HepG2 (cell line): ENCODE data around the gene RBM44. TPM values are rescaled to one million over a fixed set of nuclear protein-coding genes. Genes with fewer than 3 reads are reported as not detected.

ENCODE experiments used
- ATAC-seq: fragments of 200-7000 bp; cut with Tn5 transposase; 3 replicates; pipeline ENCODE4 v1.9.1; 2020; ENCODE audit warnings: mild to moderate bottlenecking, moderate library complexity
- BruUV-seq: library from RNA; stranded (reverse); fragments of 400-500 nt; replicated peaks from 2 replicates; lab custom pipeline; 2021; lab: Mats Ljungman, UMichigan
- CTCF ChIA-PET: fragments of 300-600 bp; formaldehyde crosslinking; extraction: SDS; loops from one replicate; lab custom pipeline; 2021; ENCODE audit warnings: low total read pairs, inconsistent platforms, low intra/inter-chr PET ratio; lab: Yijun Ruan, JAX
- POLR2A ChIA-PET: fragments of 350-600 bp; sonication (Branson Sonifier 250); formaldehyde crosslinking; loops from one replicate; lab custom pipeline; 2020; ENCODE audit warnings: antibody characterized with exemption, inconsistent platforms; lab: Yijun Ruan, JAX
- DNase-seq: peaks from one replicate; pipeline ENCODE4 v3.0.0-alpha.2; 2015; ENCODE audit warnings: low spot score
- FAIRE-seq: peaks from 3 replicates; lab custom pipeline; 2011; peaks lifted over from hg19 to GRCh38; lab: Jason Lieb, UNC
- H2AFZ ChIP-seq: one replicate; pipeline ENCODE4 v1.6.1; 2011; ENCODE audit warnings: low read length, inconsistent platforms
- H3K27ac ChIP-seq: fragments of 300-600 bp; 3 replicates; pipeline ENCODE4 v1.8.0; 2011; ENCODE audit warnings: mixed run types, mild to moderate bottlenecking, mixed read lengths, low read length, inconsistent platforms; ENCODE audit not compliant: insufficient read depth; ENCODE audit errors: extremely low read length
- H3K27me3 ChIP-seq, 2 experiments: fragments of 200-600 bp in 1 of 2; 2 replicates in 1 of 2; 3 replicates in 1 of 2; pipeline versions ENCODE4 v1.6.0 to v1.8.0; 2011; ENCODE audit warnings: low read length in 2 of 2, mild to moderate bottlenecking in 2 of 2, moderate library complexity in 2 of 2, inconsistent platforms in 1 of 2; ENCODE audit not compliant: insufficient read depth in 2 of 2, control insufficient read depth in 1 of 2
- H3K36me3 ChIP-seq, 2 experiments: fragments of 200-600 bp in 1 of 2; replicated peaks in 1 of 2; 2 replicates in 1 of 2; 3 replicates in 1 of 2; pipeline versions ENCODE4 v1.5.1 to v1.8.0; 2011; ENCODE audit warnings: low read length in 2 of 2, inconsistent platforms in 1 of 2; ENCODE audit not compliant: insufficient read depth in 2 of 2, control insufficient read depth in 1 of 2
- H3K4me1 ChIP-seq: 2 replicates; pipeline ENCODE4 v1.5.1; 2012; ENCODE audit warnings: low read length, inconsistent platforms; ENCODE audit not compliant: insufficient read depth
- H3K4me2 ChIP-seq: 2 replicates; pipeline ENCODE4 v1.6.0; 2011; ENCODE audit warnings: low read depth, low read length, inconsistent platforms
- H3K4me3 ChIP-seq, 3 experiments: fragments of 200-600 bp in 1 of 3; sonication (generic), shearing (Covaris generic) in 1 of 3; replicated peaks in 1 of 3; 2 replicates each; pipeline ENCODE4 v1.5.1; 2011 to 2016; ENCODE audit warnings: low read length in 3 of 3, inconsistent platforms in 2 of 3, low read depth in 2 of 3, mild to moderate bottlenecking in 2 of 3, control low read depth in 1 of 3, mixed read lengths in 1 of 3; ENCODE audit not compliant: insufficient read depth in 1 of 3
- H3K79me2 ChIP-seq: one replicate; pipeline ENCODE4 v1.6.1; 2011; ENCODE audit warnings: low read length, inconsistent platforms; ENCODE audit not compliant: insufficient read depth
- H3K9ac ChIP-seq: 2 replicates; pipeline ENCODE4 v1.6.0; 2011; ENCODE audit warnings: mild to moderate bottlenecking, low read depth, low read length, inconsistent platforms; ENCODE audit not compliant: insufficient read depth
- H3K9me3 ChIP-seq: 2 replicates; pipeline ENCODE4 v1.5.1; 2012; ENCODE audit warnings: mild to moderate bottlenecking, low read length
- H4K20me1 ChIP-seq: 2 replicates; pipeline ENCODE4 v1.6.0; 2011; ENCODE audit warnings: inconsistent platforms, mild to moderate bottlenecking, low read length, moderate library complexity; ENCODE audit not compliant: insufficient read depth
- AGO2 ChIP-seq: fragments of 200-400 bp; formaldehyde crosslinking; optimal IDR thresholded peaks from 2 replicates; pipeline ENCODE3; 2017; ENCODE audit warnings: mild to moderate bottlenecking, low read depth, low read length, moderate library complexity
- CHD2 ChIP-seq: IDR thresholded peaks from 2 replicates; pipeline ENCODE4 v1.6.1; 2011; ENCODE audit warnings: low read depth, low read length, improper control_type of control experiment
- FOXK2 ChIP-seq: fragments of 450-650 bp; IDR thresholded peaks from 2 replicates; pipeline ENCODE4 v1.6.1; 2016
- KLF13 ChIP-seq: sonication (generic); formaldehyde crosslinking; IDR thresholded peaks from 2 replicates; pipeline ENCODE4 v1.4.0; 2020; ENCODE audit warnings: mild to moderate bottlenecking, missing genetic modification reagents
- MBNL3 ChIP-seq: fragments of 250-450 bp; sonication (Bioruptor Pico); conservative IDR thresholded peaks from 2 replicates; pipeline ENCODE4 v1.8.0; 2022; ENCODE audit warnings: mild to moderate bottlenecking, inconsistent platforms
- PAX8 ChIP-seq: sonication (generic); formaldehyde crosslinking; IDR thresholded peaks from 2 replicates; pipeline ENCODE4 v1.8.0; 2022; ENCODE audit warnings: mild to moderate bottlenecking, missing genetic modification reagents, borderline replicate concordance
- PHF20 ChIP-seq: sonication (generic); formaldehyde crosslinking; IDR thresholded peaks from 2 replicates; pipeline ENCODE4 v1.5.0; 2020; ENCODE audit warnings: mild to moderate bottlenecking, missing genetic modification reagents
- PHF5A ChIP-seq: IDR thresholded peaks from one replicate; pipeline ENCODE4 v1.6.1; 2018; ENCODE audit warnings: low read depth, missing genetic modification reagents; ENCODE audit not compliant: unreplicated experiment
- RXRA ChIP-seq: sonication (generic); formaldehyde crosslinking; IDR thresholded peaks from 2 replicates; pipeline ENCODE4 v1.5.1; 2020; ENCODE audit warnings: missing genetic modification reagents
- SETDB1 ChIP-seq: sonication (generic); formaldehyde crosslinking; IDR thresholded peaks from 2 replicates; pipeline ENCODE4 v1.5.1; 2020; ENCODE audit warnings: missing genetic modification reagents, mild to moderate bottlenecking, borderline replicate concordance
- SIN3A ChIP-seq: IDR thresholded peaks from 2 replicates; pipeline ENCODE4 v1.6.1; 2011; ENCODE audit warnings: low read depth, mild to moderate bottlenecking, control low read depth, low read length, borderline replicate concordance
- TAF1 ChIP-seq: sonication (generic); formaldehyde crosslinking; IDR thresholded peaks from 2 replicates; pipeline ENCODE4 v1.4.0; 2020; ENCODE audit warnings: missing genetic modification reagents
- ZBTB10 ChIP-seq: sonication (generic); formaldehyde crosslinking; IDR thresholded peaks from 2 replicates; pipeline ENCODE4 v1.4.0; 2020; ENCODE audit warnings: missing genetic modification reagents, borderline replicate concordance
- ZBTB21 ChIP-seq: sonication (generic); formaldehyde crosslinking; IDR thresholded peaks from 2 replicates; pipeline ENCODE4 v1.4.0; 2020; ENCODE audit warnings: missing genetic modification reagents
- ZBTB8A ChIP-seq: sonication (generic); formaldehyde crosslinking; IDR thresholded peaks from 2 replicates; pipeline ENCODE4 v1.4.0; 2020; ENCODE audit warnings: mild to moderate bottlenecking, low read depth, missing genetic modification reagents, borderline replicate concordance
- ZMYM4 ChIP-seq: sonication (generic); formaldehyde crosslinking; IDR thresholded peaks from 2 replicates; pipeline ENCODE4 v1.8.1; 2023; ENCODE audit warnings: mild to moderate bottlenecking, missing genetic modification reagents
- ZNF124 ChIP-seq: sonication (generic); formaldehyde crosslinking; IDR thresholded peaks from 2 replicates; pipeline ENCODE4 v1.4.0; 2020; ENCODE audit warnings: missing genetic modification reagents
- ZNF251 ChIP-seq: sonication (generic); formaldehyde crosslinking; IDR thresholded peaks from 2 replicates; pipeline ENCODE4 v1.9.0; 2021; ENCODE audit warnings: mild to moderate bottlenecking, missing genetic modification reagents
- ZNF569 ChIP-seq: sonication (generic); formaldehyde crosslinking; IDR thresholded peaks from 2 replicates; pipeline ENCODE4 v1.5.0; 2020; ENCODE audit warnings: mild to moderate bottlenecking, missing genetic modification reagents, moderate library complexity, borderline replicate concordance
- ZNF790 ChIP-seq: sonication (generic); formaldehyde crosslinking; IDR thresholded peaks from 2 replicates; pipeline ENCODE4 v1.8.0; 2022; ENCODE audit warnings: missing genetic modification reagents, mild to moderate bottlenecking, borderline replicate concordance
- ZNF792 ChIP-seq: IDR thresholded peaks from 2 replicates; pipeline ENCODE4 v1.6.1; 2016
- WGBS: methylation state at CpG from one replicate; pipeline ENCODE4 v1.1.6; 2017; ENCODE audit warnings: low lambda C conversion rate; 5-methylcytosine and 5-hydroxymethylcytosine counted together
- in situ Hi-C: cut with HindIII; loops from 2 replicates; pipeline ENCODE4 v1.10.0; 2017; ENCODE audit warnings: low pct_unique_long_range_greater_than_20kb; ENCODE audit not compliant: extremely low pct_ligation_motif_present
- intact Hi-C: fragments of 100-400 bp; cut with micrococcal nuclease; formaldehyde crosslinking; loops from one replicate; pipeline ENCODE4 v1.10.0; 2022; ENCODE audit not compliant: unreplicated experiment
- polyA plus RNA-seq, 8 experiments: library from polyadenylated mRNA; depleted of rRNA in 3 of 8; stranded (reverse) in 7 of 8; unstranded in 1 of 8; fragments of >200 nt; fragmentation: Illumina TruSeq in 4 of 8; extraction: Trizol in 4 of 8; gene quantifications; 2 replicates each; pipeline versions ENCODE4 v1.2.1 to v1.2.3, GENCODE V29; 2011 to 2016; ENCODE audit warnings: low read depth in 4 of 8, missing spikeins in 1 of 8, mixed read lengths in 1 of 8; ENCODE audit not compliant: insufficient read depth in 1 of 8
- total RNA-seq, 5 experiments: library from RNA; depleted of rRNA; stranded (reverse); fragments of >200 nt; fragmentation: Illumina TruSeq; extraction: Trizol; gene quantifications; 2 replicates each; pipeline ENCODE4 v1.2.3, GENCODE V29; 2016; ENCODE audit warnings: low read depth in 1 of 5

The RBM44 gene
- total and polyA plus RNA-seq, 2 of the 13 experiments (the other 11 are each of a cell fraction or from before 2014, with no cell fraction given), result 0.13 to 0.50 TPM

GRCh38 chr2:237819231-237819630, 20.7 kb downstream of the RBM44 start:
- H3K79me2 ChIP-seq, result no peaks in the 10 kb centered on the region
- no peak for DNase-seq
- H3K36me3 ChIP-seq, result no peaks in the 10 kb centered on the region
- no peak overlapping the region for H3K4me2 ChIP-seq
- no peak overlapping the region for H3K4me3 ChIP-seq
- TF ChIP-seq SETDB1 (CRISPR knock-in tag), result no peak
- no peak for TF ChIP-seq ZBTB8A
- TF ChIP-seq ZNF124 (CRISPR knock-in tag), result no peak
- no peak for TF ChIP-seq ZBTB10
- no peak for TF ChIP-seq ZNF790 (CRISPR knock-in tag)
- TF ChIP-seq FOXK2, result no peak
- H3K9me3 ChIP-seq, result no peaks in the 10 kb centered on the region
- no peak for ATAC-seq
- no peaks in the 10 kb centered on the region for H4K20me1 ChIP-seq
- no peak overlapping the region for H2AFZ ChIP-seq
- WGBS, result 2% methylated on average over 2 of the region's 2 CpGs
- CTCF ChIA-PET, result no interaction called here
- in situ Hi-C loops (no loop called here), intact Hi-C loops (no loop called here)
- H3K27ac ChIP-seq, result no peak overlapping the region
- no TSS peak for BruUV-seq
- H3K4me1 ChIP-seq, result no peaks in the 10 kb centered on the region
- no peak for FAIRE-seq
- POLR2A ChIA-PET, result no interaction called here
- peaks cover 0 to 4% of the 10 kb centered on the region in 2 experiments; a peak in 1 of 5 replicates for H3K27me3 ChIP-seq
- H3K9ac ChIP-seq, result no peak overlapping the region

- ATAC-seq (no peak), DNase-seq (no peak), FAIRE-seq (no peak)
- H4K20me1 ChIP-seq, result no peaks in the 10 kb centered on the region
- no peak overlapping the region for H3K4me3 ChIP-seq
- H3K9ac ChIP-seq, result no peak overlapping the region
- no peak overlapping the region for H2AFZ ChIP-seq
- no peaks in the 10 kb centered on the region for H3K4me1 ChIP-seq
- no peaks in the 10 kb centered on the region for H3K36me3 ChIP-seq
- intact Hi-C loops, result no loop called here
- no peak overlapping the region for H3K4me2 ChIP-seq
- no peaks in the 10 kb centered on the region for H3K79me2 ChIP-seq
- no peak overlapping the region for H3K27ac ChIP-seq
- no peaks in the 10 kb centered on the region for H3K9me3 ChIP-seq
- BruUV-seq, result no TSS peak
- 3% methylated on average over 2 of the region's 2 CpGs for WGBS
- ChIA-PET CTCF (no interaction called here), POLR2A (no interaction called here)
- in situ Hi-C loops, result no loop called here
- H3K27me3 ChIP-seq, result peaks cover 0 to 4% of the 10 kb centered on the region in 2 experiments; a peak in 1 of 5 replicates
- no peak for TF ChIP-seq RXRA (CRISPR knock-in tag)
- no peak for TF ChIP-seq MBNL3 (CRISPR knock-in tag)
- TF ChIP-seq KLF13 (CRISPR knock-in tag), result no peak
- TF ChIP-seq CHD2, result no peak
- no peak for TF ChIP-seq PAX8
- no peak for TF ChIP-seq SIN3A
- no peak for TF ChIP-seq ZMYM4 (CRISPR knock-in tag)
- no peak for TF ChIP-seq PHF5A (CRISPR knock-in tag)
- no peak for TF ChIP-seq ZNF569
- no peak for TF ChIP-seq ZBTB21
- TF ChIP-seq TAF1 (CRISPR knock-in tag), result no peak
- no peak for TF ChIP-seq ZNF792
- no peak for TF ChIP-seq PHF20
- TF ChIP-seq AGO2, result no peak
- no peak for TF ChIP-seq ZNF251
Measured at GRCh38 chr2:237820421-237820820, 21.8 kb downstream of the RBM44 start.
